GM12873 (cell line): ENCODE results near the gene CPN2.

ENCODE experiments used
- CTCF ChIP-seq: IDR thresholded peaks from 2 replicates; pipeline ENCODE4 v1.5.1; 2012; ENCODE audit warnings: low read depth, mild to moderate bottlenecking, moderate library complexity, low read length, control low read depth; ENCODE audit not compliant: insufficient read depth; ENCODE audit errors: missing control alignments

CPN2 gene

GRCh38 chr3:194306109-194306686, 44.9 kb downstream of the CPN2 start:
- no peak for TF ChIP-seq CTCF

GRCh38 chr3:194305356-194306108, 45.6 kb downstream of the CPN2 start:
- TF ChIP-seq CTCF, result no peak

GRCh38 chr3:194304186-194304917, 46.8 kb downstream of the CPN2 start:
- no peak for TF ChIP-seq CTCF

GRCh38 chr3:194303749-194304148, 47.4 kb downstream of the CPN2 start:
- TF ChIP-seq CTCF, result no peak

- TF ChIP-seq CTCF, result no peak
Observed at GRCh38 chr3:194301730-194302129, 49.4 kb downstream of the CPN2 start.

GRCh38 chr3:194300936-194301335, 50.2 kb downstream of the CPN2 start:
- no peak for TF ChIP-seq CTCF

- TF ChIP-seq CTCF, result no peak
Observed at GRCh38 chr3:194300382-194300758, 50.8 kb downstream of the CPN2 start.
